Ovary (tissue), 3 donors: Measurements from ENCODE around the gene SND1.

Experiments used
- CTCF ChIP-seq, 3 donors: fragments of 450-650 bp in 2 of 3; fragments of 200-600 bp in 1 of 3; IDR thresholded peaks; one replicate each; pipeline versions ENCODE4 v1.5.1 to v1.8.0; 2016 to 2022; ENCODE audit warnings: antibody characterized with exemption in 3 of 3, mild to moderate bottlenecking in 1 of 3
- EP300 ChIP-seq: sonication (generic); formaldehyde crosslinking; IDR thresholded peaks from one replicate; pipeline ENCODE4 v1.6.1; 2017; ENCODE audit warnings: antibody characterized with exemption
- donor health status: DM: no; HTN: no; CAD: no.

- no peak for TF ChIP-seq CTCF (IDR thresholded peaks at IDR 0.05)
- TF ChIP-seq EP300 = no peak
Measured at GRCh38 chr7:127876393-127876792, 224.4 kb downstream of the SND1 start.
